K562 (cell line): ENCODE results near the gene CACNG8. TPM values are rescaled to one million over a fixed set of nuclear protein-coding genes. Genes with fewer than 3 reads are reported as not detected.

Experiments
- ATAC-seq: fragments of 200-7000 bp; cut with Tn5 transposase; 3 replicates; pipeline ENCODE4 v1.9.1; 2020; ENCODE audit warnings: moderate library complexity
- BruUV-seq: library from RNA; stranded (reverse); fragments of 400-500 nt; replicated peaks from 2 replicates; lab custom pipeline; 2021; lab: Mats Ljungman, UMichigan
- CTCF ChIA-PET: fragments of 300-600 bp; formaldehyde crosslinking; extraction: SDS; loops from one replicate; lab custom pipeline; 2021; ENCODE audit warnings: low intra/inter-chr PET ratio; lab: Yijun Ruan, JAX
- POLR2A ChIA-PET: fragments of 300-600, 350-650 bp; sonication (Branson Sonifier 250); formaldehyde crosslinking; extraction: SDS; loops from one replicate; lab custom pipeline; 2021; ENCODE audit warnings: antibody characterized with exemption, inconsistent platforms; lab: Yijun Ruan, JAX
- DNase-seq, 4 experiments: peaks; one replicate each; pipeline versions ENCODE4 v3.0.0 to v3.0.0-alpha.2; 2011 to 2018; ENCODE audit warnings: low spot score in 3 of 4, mixed read lengths in 3 of 4; ENCODE audit errors: extremely low read depth in 1 of 4
- FAIRE-seq: peaks from 2 replicates; lab custom pipeline; 2011; peaks lifted over from hg19 to GRCh38; lab: Jason Lieb, UNC
- H2AFZ ChIP-seq: 2 replicates; pipeline ENCODE4 v1.6.0; 2011; ENCODE audit warnings: low read depth, low read length, control low read depth, inconsistent platforms
- H3K27ac ChIP-seq: fragments of 200-600 bp; 3 replicates; pipeline ENCODE4 v1.8.0; 2011; ENCODE audit warnings: low read depth, mild to moderate bottlenecking, control low read depth, inconsistent platforms, low read length, moderate library complexity, mixed read lengths; ENCODE audit errors: extremely low read depth
- H3K27me3 ChIP-seq, 2 experiments: fragments of 300-600 bp in 1 of 2; 2 replicates in 1 of 2; 3 replicates in 1 of 2; pipeline versions ENCODE4 v1.6.0 to v1.8.0; 2011; ENCODE audit warnings: inconsistent platforms in 2 of 2, low read length in 2 of 2, mild to moderate bottlenecking in 1 of 2, mixed read lengths in 1 of 2, moderate library complexity in 1 of 2; ENCODE audit not compliant: control insufficient read depth in 2 of 2, insufficient read depth in 2 of 2
- H3K36me3 ChIP-seq: fragments of 300-600 bp; 3 replicates; pipeline ENCODE4 v1.8.0; 2011; ENCODE audit warnings: mild to moderate bottlenecking, low read length, inconsistent platforms; ENCODE audit not compliant: control insufficient read depth, insufficient read depth
- H3K4me1 ChIP-seq, 2 experiments: fragments of 200-600 bp in 1 of 2; replicated peaks in 1 of 2; 2 replicates in 1 of 2; 3 replicates in 1 of 2; pipeline versions ENCODE4 v1.5.1 to v1.8.0; 2011; ENCODE audit warnings: inconsistent platforms in 2 of 2, low read length in 2 of 2, mild to moderate bottlenecking in 1 of 2, mixed read lengths in 1 of 2, moderate library complexity in 1 of 2; ENCODE audit not compliant: control insufficient read depth in 2 of 2, insufficient read depth in 2 of 2
- H3K4me2 ChIP-seq: 2 replicates; pipeline ENCODE4 v1.6.1; 2011; ENCODE audit warnings: low read length, control low read depth, inconsistent platforms, mixed read lengths; ENCODE audit not compliant: insufficient read depth
- H3K4me3 ChIP-seq: fragments of 200-600 bp; sonication (generic), shearing (Covaris generic); 2 replicates; pipeline ENCODE4 v1.5.1; 2016; ENCODE audit warnings: control low read depth, inconsistent platforms
- H3K79me2 ChIP-seq: fragments of 200-600 bp; 3 replicates; pipeline ENCODE4 v1.8.0; 2011; ENCODE audit warnings: low read length, inconsistent platforms; ENCODE audit not compliant: control insufficient read depth, insufficient read depth
- H3K9ac ChIP-seq, 2 experiments: 2 replicates each; pipeline versions ENCODE4 v1.6.0 to v1.6.1; 2011; ENCODE audit warnings: low read depth in 2 of 2, low read length in 2 of 2, control low read depth in 1 of 2, inconsistent platforms in 1 of 2, mild to moderate bottlenecking in 1 of 2, mixed read lengths in 1 of 2; ENCODE audit not compliant: insufficient read depth in 1 of 2
- H3K9me1 ChIP-seq: one replicate; pipeline ENCODE4 v1.6.0; 2011; ENCODE audit warnings: inconsistent platforms, mild to moderate bottlenecking, low read length, moderate library complexity; ENCODE audit not compliant: control insufficient read depth, insufficient read depth
- H3K9me3 ChIP-seq: replicated peaks from 2 replicates; pipeline ENCODE4 v1.5.1; 2011; ENCODE audit warnings: low read depth, low read length, inconsistent platforms; ENCODE audit not compliant: control insufficient read depth, insufficient read depth
- H4K20me1 ChIP-seq: replicated peaks from 2 replicates; pipeline ENCODE4 v1.6.1; 2011; ENCODE audit warnings: low read length, inconsistent platforms, mixed read lengths; ENCODE audit not compliant: control insufficient read depth, insufficient read depth
- CCNT2 ChIP-seq: IDR thresholded peaks from 2 replicates; pipeline ENCODE4 v1.6.1; 2011; ENCODE audit warnings: borderline replicate concordance, low read depth, mild to moderate bottlenecking, moderate library complexity, mixed read lengths, low read length; ENCODE audit not compliant: insufficient read length; ENCODE audit errors: extremely low read depth
- FOXJ2 ChIP-seq: fragments of 200-800 bp; sonication (Bioruptor generic); IDR thresholded peaks from 2 replicates; pipeline ENCODE4 v1.6.1; 2016; ENCODE audit warnings: missing genetic modification characterization, missing compliant biosample characterization
- FOXP1 ChIP-seq: sonication (generic); formaldehyde crosslinking; IDR thresholded peaks from 2 replicates; pipeline ENCODE4 v1.8.0; 2022; ENCODE audit warnings: mild to moderate bottlenecking, missing genetic modification reagents
- HNRNPK ChIP-seq: fragments of 200-400 bp; formaldehyde crosslinking; IDR thresholded peaks from one replicate; pipeline ENCODE4 v1.6.1; 2018; ENCODE audit warnings: mild to moderate bottlenecking, low read depth, low read length; ENCODE audit not compliant: poor library complexity, severe bottlenecking
- POU5F1 ChIP-seq: fragments of 150-350 bp; IDR thresholded peaks from 2 replicates; pipeline ENCODE4 v1.6.1; 2014; ENCODE audit warnings: borderline replicate concordance, low read length, low read depth, mild to moderate bottlenecking; ENCODE audit not compliant: partially characterized antibody
- TCF7 ChIP-seq: sonication (generic); IDR thresholded peaks from 2 replicates; pipeline ENCODE4 v1.6.1; 2016; ENCODE audit warnings: antibody characterized with exemption, borderline replicate concordance
- ZEB2 ChIP-seq: fragments of 450-650 bp; IDR thresholded peaks from 2 replicates; pipeline ENCODE4 v1.6.1; 2016
- ZNF695 ChIP-seq: fragments of 450-650 bp; formaldehyde crosslinking; IDR thresholded peaks from 2 replicates; pipeline ENCODE4 v1.4.0; 2020; ENCODE audit warnings: mild to moderate bottlenecking, moderate library complexity
- WGBS: fragments of 100-300 bp; shearing (Covaris generic); methylation state at CpG from one replicate; pipeline ENCODE4 v1.1.6; 2016; ENCODE audit warnings: low coverage, mixed read lengths; ENCODE audit not compliant: insufficient coverage; ENCODE audit errors: missing lambda C conversion rate; 5-methylcytosine and 5-hydroxymethylcytosine counted together
- in situ Hi-C: fragments of 300-500 bp; cut with MboI; formaldehyde crosslinking; loops from 4 replicates; pipeline ENCODE4 v1.15.0; 2018; ENCODE audit warnings: inconsistent platforms, mixed read lengths
- intact Hi-C: fragments of 100-400 bp; cut with micrococcal nuclease; formaldehyde crosslinking; loops from 2 replicates; pipeline ENCODE4 v1.14.2; 2022
- polyA plus RNA-seq, 8 experiments: library from polyadenylated mRNA; depleted of rRNA in 4 of 8; stranded (reverse) in 5 of 8; unstranded in 3 of 8; fragments of >200 nt; fragmentation: Nextera tagmentation in 2 of 8; fragmentation: Illumina TruSeq in 1 of 8; extraction: Ambion mirVana in 2 of 8; extraction: Trizol in 1 of 8; gene quantifications; 2 replicates each; pipeline versions ENCODE4 v1.2.1 to v1.2.3, GENCODE V29; 2011 to 2014; ENCODE audit warnings: inconsistent platforms in 1 of 8, missing spikeins in 1 of 8
- total RNA-seq, 7 experiments: library from RNA; depleted of rRNA in 6 of 7; stranded (reverse); fragments of >200 nt in 6 of 7; fragmentation: Illumina TruSeq in 2 of 7; extraction: Trizol in 2 of 7; gene quantifications; 2 replicates each; pipeline versions ENCODE4 v1.2.1 to v1.2.3, GENCODE V29; 2011 to 2021; ENCODE audit warnings: low replicate concordance in 1 of 7
- TF ChIP-seq, protein P1 (sequence below): conservative IDR thresholded peaks from 2 replicates; pipeline ENCODE4 v1.6.1; 2011; ENCODE audit warnings: low read depth, mild to moderate bottlenecking, low read length; ENCODE audit not compliant: control insufficient read depth

Gene CACNG8
- total and polyA plus RNA-seq, 9 of the 15 experiments (the other 6 are each of a cell fraction or from before 2014, with no cell fraction given): 0.02 to 0.05 TPM; not detected in 7

- WGBS: 34% methylated on average over 8 of the region's 8 CpGs
- H3K27me3 ChIP-seq: peaks cover 4 to 12% of the 10 kb centered on the region in 2 experiments; a peak in 3 of 5 replicates
- POLR2A ChIA-PET: no interaction called here
Measured at GRCh38 chr19:54021363-54021762, 58.6 kb downstream of the CACNG8 start.

GRCh38 chr19:54021932-54022331 is 59.2 kb downstream of the CACNG8 start:
- no peaks in the 10 kb centered on the region for H3K9me1 ChIP-seq
- H3K4me3 ChIP-seq: no peak overlapping the region
- FAIRE-seq: no peak
- no TSS peak for BruUV-seq
- no peak overlapping the region for H3K27ac ChIP-seq
- no peak overlapping the region for H3K4me2 ChIP-seq
- ChIA-PET CTCF (interaction anchor here (0.7 kb wide), 1 partner anchor 11 kb away, joined by 3 read pairs; no protein-coding TSS in a partner anchor), POLR2A (no interaction called here)
- no peak overlapping the region for H3K9ac ChIP-seq
- no peaks in the 10 kb centered on the region for H3K9me3 ChIP-seq
- no peak for DNase-seq
- no peaks in the 10 kb centered on the region for H3K36me3 ChIP-seq
- ATAC-seq: no peak
- in situ Hi-C loops (loop anchor here (5.0 kb wide), 1 partner anchor 180 kb away; no protein-coding TSS in a partner anchor), intact Hi-C loops (loop anchor here (5.0 kb wide), 1 partner anchor 115 kb away; the partner anchor contains the start of gene CACNG7)
- TF ChIP-seq POU5F1 (no peak), TCF7 (no peak), FOXJ2 (no peak), ZEB2 (no peak)
- TF ChIP-seq, protein P1, sequence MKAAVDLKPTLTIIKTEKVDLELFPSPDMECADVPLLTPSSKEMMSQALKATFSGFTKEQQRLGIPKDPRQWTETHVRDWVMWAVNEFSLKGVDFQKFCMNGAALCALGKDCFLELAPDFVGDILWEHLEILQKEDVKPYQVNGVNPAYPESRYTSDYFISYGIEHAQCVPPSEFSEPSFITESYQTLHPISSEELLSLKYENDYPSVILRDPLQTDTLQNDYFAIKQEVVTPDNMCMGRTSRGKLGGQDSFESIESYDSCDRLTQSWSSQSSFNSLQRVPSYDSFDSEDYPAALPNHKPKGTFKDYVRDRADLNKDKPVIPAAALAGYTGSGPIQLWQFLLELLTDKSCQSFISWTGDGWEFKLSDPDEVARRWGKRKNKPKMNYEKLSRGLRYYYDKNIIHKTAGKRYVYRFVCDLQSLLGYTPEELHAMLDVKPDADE: no peak
- peaks cover 6 to 12% of the 10 kb centered on the region in 2 experiments; a peak in 3 of 5 replicates for H3K4me1 ChIP-seq
- peaks cover 3 to 12% of the 10 kb centered on the region in 2 experiments; a peak in 3 of 5 replicates for H3K27me3 ChIP-seq
- no peaks in the 10 kb centered on the region for H4K20me1 ChIP-seq
- 28% methylated on average over 13 of the region's 13 CpGs for WGBS
- H3K79me2 ChIP-seq: no peaks in the 10 kb centered on the region
- H2AFZ ChIP-seq: no peak overlapping the region

More at GRCh38 chr19:54021363-54021762, 58.6 kb downstream of the CACNG8 start:
- Histone ChIP-seq H3K27ac (no peak overlapping the region), H3K4me2 (no peak overlapping the region), H3K36me3 (no peaks in the 10 kb centered on the region), H4K20me1 (no peaks in the 10 kb centered on the region)
- intact Hi-C loops: loop anchor here (5.0 kb wide), 1 partner anchor 114 kb away; the partner anchor contains the start of gene CACNG7
- no peak for TF ChIP-seq CCNT2
- TF ChIP-seq HNRNPK: no peak
- no peak for TF ChIP-seq ZNF695 (CRISPR knock-in tag)
- no peak for TF ChIP-seq FOXP1 (CRISPR knock-in tag)
- TF ChIP-seq, all 486 proteins: peak for 0
- no peaks in the 10 kb centered on the region for H3K9me3 ChIP-seq
- H3K4me3 ChIP-seq: no peak overlapping the region
- no peak for ATAC-seq
- no peaks in the 10 kb centered on the region for H3K79me2 ChIP-seq
- no TSS peak for BruUV-seq
- no peak overlapping the region for H3K9ac ChIP-seq
- no peak for FAIRE-seq
- H2AFZ ChIP-seq: no peak overlapping the region
- H3K4me1 ChIP-seq: peaks cover 6 to 12% of the 10 kb centered on the region in 2 experiments; a peak in 3 of 5 replicates
- CTCF ChIA-PET: interaction anchor here (0.7 kb wide), 1 partner anchor 12 kb away, joined by 3 read pairs; no protein-coding TSS in a partner anchor
- in situ Hi-C loops: loop anchor here (5.0 kb wide), 1 partner anchor 179 kb away; no protein-coding TSS in a partner anchor
- H3K9me1 ChIP-seq: no peaks in the 10 kb centered on the region
- DNase-seq: no peak
